ENCODE measurements around the gene NOP16. TPM values are rescaled to one million over a fixed set of nuclear protein-coding genes. Genes with fewer than 3 reads are reported as not detected.

Gene NOP16
- total and polyA plus RNA-seq, 11 donors, result 9.3 to 83.4 (median 15.9) TPM

GRCh38 chr5:176361437-176362232, 26.8 kb downstream of the NOP16 start, which contains the start of gene KIAA1191:
Gene KIAA1191, minus strand, starts transcription at chr5:176361764. Its CDS starts 2,256 bp downstream, at chr5:176359508.
- H3K4me1 ChIP-seq, result peaks cover 0 to 40% (median 21%) of the 10 kb centered on the region in 12 donors

GRCh38 chr5:176360894-176361436, 27.4 kb downstream of the NOP16 start:
- Histone ChIP-seq H3K36me3 (peaks cover 0 to 35% (median 22%) of the 10 kb centered on the region in 9 donors), H3K4me1 (peaks cover 0 to 35% (median 19%) of the 10 kb centered on the region in 12 donors), H3K9me3 (no peaks in the 10 kb centered on the region), H3K27ac (peak overlapping the region; percentile 28 to 91 (median 85)), H3K4me3 (peak overlapping the region; percentile 57 to 100 (median 87)), H3K27me3 (no peaks in the 10 kb centered on the region)
- DNase-seq (peak in 2 of 5 donors; percentile 33 to 57), ATAC-seq (peak in 3 of 4 donors; percentile 3 to 22 (median 7))
- TF ChIP-seq CTCF (IDR thresholded peaks at IDR 0.05), result no peak
- no peak for TF ChIP-seq POLR2A (IDR thresholded peaks at IDR 0.05)
- intact Hi-C loops (cut with DNase I), result loop anchor here in 4 of 10 donors (1.0 to 10.0 kb wide), 7 partner anchors 28 to 284 kb away; partner anchors contain the start of genes CLTB (in 2 of the 4), FAF2 (in 1 of the 4), RNF44 (in 1 of the 4) and TSPAN17 (in 1 of the 4)
- 2 to 3% (median 3%) methylated on average over 18 to 27 of the region's 27 CpGs for WGBS, 4 donors

More at GRCh38 chr5:176361437-176362232, 26.8 kb downstream of the NOP16 start, which contains the start of gene KIAA1191:
- H3K27me3 ChIP-seq, result no peaks in the 10 kb centered on the region
- 1 to 2% (median 1%) methylated on average over 42 to 56 of the region's 56 CpGs for WGBS, 4 donors
- peak within 1 kb of the TSS; percentile 57 to 100 (median 87) for H3K4me3 ChIP-seq
- H3K27ac ChIP-seq, result peak within 1 kb of the TSS; percentile 28 to 91 (median 85)
- ATAC-seq (peak; percentile 96 to 99 (median 97)), DNase-seq (peak; percentile 95 to 98 (median 97))
- H3K9me3 ChIP-seq, result no peaks in the 10 kb centered on the region
- H3K36me3 ChIP-seq, result peaks cover 0 to 28% (median 22%) of the 10 kb centered on the region in 9 donors
- intact Hi-C loops (cut with DNase I), result loop anchor here in 6 of 10 donors (1.0 to 10.0 kb wide), 9 partner anchors 27 to 283 kb away; partner anchors contain the start of genes CLTB (in 2 of the 6), HIGD2A (in 2 of the 6), NOP16 (in 2 of the 6) and FAF2 (in 1 of the 6)
- TF ChIP-seq POLR2A (IDR thresholded peaks at IDR 0.05) (peak; percentile 31 to 95), CTCF (IDR thresholded peaks at IDR 0.05) (peak in 6 of 12 donors; percentile 9 to 48 (median 36))

- H3K27ac ChIP-seq, result no peak overlapping the region
- H3K9me3 ChIP-seq, result no peaks in the 10 kb centered on the region
- TF ChIP-seq CTCF (IDR thresholded peaks at IDR 0.05) (no peak), POLR2A (IDR thresholded peaks at IDR 0.05) (no peak)
- H3K4me3 ChIP-seq, result peak overlapping the region in 2 of 12 donors; percentile 21 to 99
- ATAC-seq (no peak), DNase-seq (no peak)
- peaks cover 0 to 27% (median 16%) of the 10 kb centered on the region in 12 donors for H3K4me1 ChIP-seq
- intact Hi-C loops (cut with DNase I), result loop anchor here in 3 of 10 donors (2.0 to 10.0 kb wide), 6 partner anchors 38 to 285 kb away; partner anchors contain the start of genes CLTB (in 2 of the 3), FAF2 (in 1 of the 3), RNF44 (in 1 of the 3) and TSPAN17 (in 1 of the 3)
- H3K27me3 ChIP-seq, result no peaks in the 10 kb centered on the region
- H3K36me3 ChIP-seq, result peaks cover 0 to 48% (median 34%) of the 10 kb centered on the region in 9 donors
- 64 to 72% (median 68%) methylated on average over 4 of the region's 4 CpGs for WGBS, 4 donors
Observed at GRCh38 chr5:176359658-176360057, 28.7 kb downstream of the NOP16 start.
